DOHH2 (cell line): Measurements from ENCODE around the gene NKX3-2.

Experiments
- H3F3A ChIP-seq: fragments of 200-600 bp; sonication (generic), shearing (Covaris generic); 2 replicates; pipeline ENCODE4 v1.6.0; 2016; ENCODE audit warnings: antibody characterized with exemption, mild to moderate bottlenecking; ENCODE audit not compliant: control insufficient read depth, insufficient read depth
- H3K27ac ChIP-seq: fragments of 200-600 bp; sonication (generic); 2 replicates; pipeline ENCODE4 v1.5.1; 2014; ENCODE audit warnings: low read depth, mild to moderate bottlenecking, low read length, moderate library complexity
- H3K27me3 ChIP-seq: fragments of 200-600 bp; sonication (generic); 2 replicates; pipeline ENCODE4 v1.6.1; 2014; ENCODE audit warnings: mild to moderate bottlenecking, low read length, mixed read lengths; ENCODE audit not compliant: control insufficient read depth
- H3K36me3 ChIP-seq: fragments of 200-600 bp; sonication (generic); 2 replicates; pipeline ENCODE4 v1.6.1; 2014; ENCODE audit warnings: mild to moderate bottlenecking, low read length, moderate library complexity, mixed read lengths; ENCODE audit not compliant: control insufficient read depth
- H3K4me1 ChIP-seq: fragments of 200-600 bp; sonication (generic); 2 replicates; pipeline ENCODE4 v1.6.1; 2014; ENCODE audit warnings: mild to moderate bottlenecking, low read length, mixed read lengths; ENCODE audit not compliant: control insufficient read depth
- H3K4me2 ChIP-seq: fragments of 200-600 bp; sonication (generic); 2 replicates; pipeline ENCODE4 v1.6.0; 2014; ENCODE audit warnings: mild to moderate bottlenecking, low read length, moderate library complexity
- H3K4me3 ChIP-seq: fragments of 200-600 bp; sonication (generic); 2 replicates; pipeline ENCODE4 v1.5.1; 2014; ENCODE audit warnings: mild to moderate bottlenecking, low read length, mixed read lengths
- H3K79me2 ChIP-seq: fragments of 200-600 bp; sonication (generic); 2 replicates; pipeline ENCODE4 v1.6.1; 2014; ENCODE audit warnings: mild to moderate bottlenecking, low read length, mixed read lengths; ENCODE audit not compliant: control insufficient read depth
- H3K9me2 ChIP-seq: fragments of 200-600 bp; sonication (generic); replicated peaks from 2 replicates; pipeline ENCODE4 v1.6.1; 2014; ENCODE audit warnings: mild to moderate bottlenecking, low read length, mixed read lengths; ENCODE audit not compliant: control insufficient read depth
- H3K9me3 ChIP-seq: fragments of 200-600 bp; sonication (generic); 2 replicates; pipeline ENCODE4 v1.6.1; 2014; ENCODE audit warnings: antibody characterized with exemption, low read length, mixed read lengths; ENCODE audit not compliant: control insufficient read depth, insufficient read depth
- H4K20me1 ChIP-seq: fragments of 200-600 bp; sonication (generic); 2 replicates; pipeline ENCODE4 v1.6.0; 2014; ENCODE audit warnings: low read depth, mild to moderate bottlenecking, antibody characterized with exemption, low read length, moderate library complexity; ENCODE audit not compliant: control insufficient read depth, insufficient read depth
- EZH2phosphoT487 ChIP-seq: fragments of 200-600 bp; sonication (generic); IDR thresholded peaks from 2 replicates; pipeline ENCODE4 v1.6.1; 2017; ENCODE audit warnings: borderline replicate concordance, mild to moderate bottlenecking, antibody characterized with exemption, low read length, moderate library complexity, mixed read lengths
- TF ChIP-seq, protein P1 (sequence below): fragments of 200-600 bp; sonication (generic); IDR thresholded peaks from one replicate; pipeline ENCODE4 v1.5.1; 2014; ENCODE audit warnings: antibody characterized with exemption, mild to moderate bottlenecking, low read depth, low read length; ENCODE audit not compliant: poor library complexity, severe bottlenecking

NKX3-2 gene

GRCh38 chr4:13529128-13529919 lies 15.0 kb downstream of the NKX3-2 start:
- H3F3A ChIP-seq = no peaks in the 10 kb centered on the region
- H3K4me3 ChIP-seq = no peak overlapping the region
- H3K4me2 ChIP-seq = peak overlapping the region; percentile 44; the same call in 1 of the 2 replicates
- no peaks in the 10 kb centered on the region for H4K20me1 ChIP-seq
- H3K36me3 ChIP-seq = no peaks in the 10 kb centered on the region
- H3K27ac ChIP-seq = no peak overlapping the region
- H3K27me3 ChIP-seq = peaks cover 68% of the 10 kb centered on the region
- TF ChIP-seq, protein P1, sequence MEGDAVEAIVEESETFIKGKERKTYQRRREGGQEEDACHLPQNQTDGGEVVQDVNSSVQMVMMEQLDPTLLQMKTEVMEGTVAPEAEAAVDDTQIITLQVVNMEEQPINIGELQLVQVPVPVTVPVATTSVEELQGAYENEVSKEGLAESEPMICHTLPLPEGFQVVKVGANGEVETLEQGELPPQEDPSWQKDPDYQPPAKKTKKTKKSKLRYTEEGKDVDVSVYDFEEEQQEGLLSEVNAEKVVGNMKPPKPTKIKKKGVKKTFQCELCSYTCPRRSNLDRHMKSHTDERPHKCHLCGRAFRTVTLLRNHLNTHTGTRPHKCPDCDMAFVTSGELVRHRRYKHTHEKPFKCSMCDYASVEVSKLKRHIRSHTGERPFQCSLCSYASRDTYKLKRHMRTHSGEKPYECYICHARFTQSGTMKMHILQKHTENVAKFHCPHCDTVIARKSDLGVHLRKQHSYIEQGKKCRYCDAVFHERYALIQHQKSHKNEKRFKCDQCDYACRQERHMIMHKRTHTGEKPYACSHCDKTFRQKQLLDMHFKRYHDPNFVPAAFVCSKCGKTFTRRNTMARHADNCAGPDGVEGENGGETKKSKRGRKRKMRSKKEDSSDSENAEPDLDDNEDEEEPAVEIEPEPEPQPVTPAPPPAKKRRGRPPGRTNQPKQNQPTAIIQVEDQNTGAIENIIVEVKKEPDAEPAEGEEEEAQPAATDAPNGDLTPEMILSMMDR = no peak
- TF ChIP-seq EZH2phosphoT487 = no peak
- peaks cover 2% of the 10 kb centered on the region; the same call in 1 of the 2 replicates for H3K9me3 ChIP-seq
- H3K79me2 ChIP-seq = no peaks in the 10 kb centered on the region
- peaks cover 18% of the 10 kb centered on the region for H3K4me1 ChIP-seq
- H3K9me2 ChIP-seq = no peaks in the 10 kb centered on the region

GRCh38 chr4:13528821-13529127 lies 15.5 kb downstream of the NKX3-2 start:
- H3K9me2 ChIP-seq = no peaks in the 10 kb centered on the region
- H3K4me3 ChIP-seq = peak overlapping the region; percentile 20; the same call in 1 of the 2 replicates
- H4K20me1 ChIP-seq = no peaks in the 10 kb centered on the region
- H3K4me2 ChIP-seq = peak overlapping the region; percentile 44
- peaks cover 3% of the 10 kb centered on the region; the same call in 1 of the 2 replicates for H3K9me3 ChIP-seq
- peaks cover 18% of the 10 kb centered on the region for H3K4me1 ChIP-seq
- TF ChIP-seq, protein P1 = no peak
- TF ChIP-seq EZH2phosphoT487 = no peak
- no peaks in the 10 kb centered on the region for H3F3A ChIP-seq
- no peaks in the 10 kb centered on the region for H3K79me2 ChIP-seq
- H3K36me3 ChIP-seq = no peaks in the 10 kb centered on the region
- H3K27ac ChIP-seq = no peak overlapping the region
- H3K27me3 ChIP-seq = peaks cover 63% of the 10 kb centered on the region

GRCh38 chr4:13527981-13528820 lies 16.1 kb downstream of the NKX3-2 start:
- no peaks in the 10 kb centered on the region for H4K20me1 ChIP-seq
- H3K4me3 ChIP-seq = peak overlapping the region; percentile 20
- peak overlapping the region; percentile 44 for H3K4me2 ChIP-seq
- H3K79me2 ChIP-seq = no peaks in the 10 kb centered on the region
- H3K9me2 ChIP-seq = no peaks in the 10 kb centered on the region
- H3K27me3 ChIP-seq = peaks cover 60% of the 10 kb centered on the region
- peaks cover 3% of the 10 kb centered on the region; the same call in 1 of the 2 replicates for H3K9me3 ChIP-seq
- peaks cover 18% of the 10 kb centered on the region for H3K4me1 ChIP-seq
- H3K27ac ChIP-seq = no peak overlapping the region
- TF ChIP-seq, protein P1 = no peak
- peak; percentile 72; the same call in 1 of the 2 replicates for TF ChIP-seq EZH2phosphoT487
- H3K36me3 ChIP-seq = no peaks in the 10 kb centered on the region
- H3F3A ChIP-seq = no peaks in the 10 kb centered on the region
